HEK293T (cell line): ENCODE results near the gene MLH1.

Experiments used
- ARNT ChIP-seq: fragments of 450-650 bp; IDR thresholded peaks from 2 replicates; pipeline ENCODE4 v1.6.1; 2017; ENCODE audit warnings: mild to moderate bottlenecking
- ELF4 ChIP-seq: fragments of 450-650 bp; IDR thresholded peaks from 2 replicates; pipeline ENCODE4 v1.6.1; 2017; ENCODE audit warnings: antibody characterized with exemption
- FOXM1 ChIP-seq: fragments of 450-650 bp; IDR thresholded peaks from 2 replicates; pipeline ENCODE4 v1.6.1; 2017; ENCODE audit warnings: mild to moderate bottlenecking, borderline replicate concordance
- HDGF ChIP-seq: fragments of 450-650 bp; IDR thresholded peaks from 2 replicates; pipeline ENCODE4 v1.6.1; 2017; ENCODE audit warnings: antibody characterized with exemption, borderline replicate concordance
- LEF1 ChIP-seq: fragments of 450-650 bp; IDR thresholded peaks from 2 replicates; pipeline ENCODE4 v1.6.1; 2017; ENCODE audit warnings: mild to moderate bottlenecking, borderline replicate concordance
- NFRKB ChIP-seq: fragments of 450-650 bp; IDR thresholded peaks from 2 replicates; pipeline ENCODE4 v1.6.1; 2016; ENCODE audit warnings: mild to moderate bottlenecking, moderate library complexity
- SUZ12 ChIP-seq: fragments of 450-650 bp; IDR thresholded peaks from 2 replicates; pipeline ENCODE4 v1.6.1; 2016; ENCODE audit warnings: mild to moderate bottlenecking
- TF ChIP-seq, protein P1 (sequence below): fragments of 450-650 bp; IDR thresholded peaks from 2 replicates; pipeline ENCODE4 v1.6.1; 2016

- TF ChIP-seq FOXM1 (no peak), HDGF (no peak), LEF1 (no peak), ELF4 (no peak), ARNT (no peak), NFRKB (no peak), SUZ12 (no peak)
- TF ChIP-seq, protein P1, sequence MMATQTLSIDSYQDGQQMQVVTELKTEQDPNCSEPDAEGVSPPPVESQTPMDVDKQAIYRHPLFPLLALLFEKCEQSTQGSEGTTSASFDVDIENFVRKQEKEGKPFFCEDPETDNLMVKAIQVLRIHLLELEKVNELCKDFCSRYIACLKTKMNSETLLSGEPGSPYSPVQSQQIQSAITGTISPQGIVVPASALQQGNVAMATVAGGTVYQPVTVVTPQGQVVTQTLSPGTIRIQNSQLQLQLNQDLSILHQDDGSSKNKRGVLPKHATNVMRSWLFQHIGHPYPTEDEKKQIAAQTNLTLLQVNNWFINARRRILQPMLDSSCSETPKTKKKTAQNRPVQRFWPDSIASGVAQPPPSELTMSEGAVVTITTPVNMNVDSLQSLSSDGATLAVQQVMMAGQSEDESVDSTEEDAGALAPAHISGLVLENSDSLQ = no peak
Observed at GRCh38 chr3:37015642-37016041, 22.3 kb downstream of the MLH1 start.
